Measurements from ENCODE around the gene RNF220.

RNF220 gene

DNA sequence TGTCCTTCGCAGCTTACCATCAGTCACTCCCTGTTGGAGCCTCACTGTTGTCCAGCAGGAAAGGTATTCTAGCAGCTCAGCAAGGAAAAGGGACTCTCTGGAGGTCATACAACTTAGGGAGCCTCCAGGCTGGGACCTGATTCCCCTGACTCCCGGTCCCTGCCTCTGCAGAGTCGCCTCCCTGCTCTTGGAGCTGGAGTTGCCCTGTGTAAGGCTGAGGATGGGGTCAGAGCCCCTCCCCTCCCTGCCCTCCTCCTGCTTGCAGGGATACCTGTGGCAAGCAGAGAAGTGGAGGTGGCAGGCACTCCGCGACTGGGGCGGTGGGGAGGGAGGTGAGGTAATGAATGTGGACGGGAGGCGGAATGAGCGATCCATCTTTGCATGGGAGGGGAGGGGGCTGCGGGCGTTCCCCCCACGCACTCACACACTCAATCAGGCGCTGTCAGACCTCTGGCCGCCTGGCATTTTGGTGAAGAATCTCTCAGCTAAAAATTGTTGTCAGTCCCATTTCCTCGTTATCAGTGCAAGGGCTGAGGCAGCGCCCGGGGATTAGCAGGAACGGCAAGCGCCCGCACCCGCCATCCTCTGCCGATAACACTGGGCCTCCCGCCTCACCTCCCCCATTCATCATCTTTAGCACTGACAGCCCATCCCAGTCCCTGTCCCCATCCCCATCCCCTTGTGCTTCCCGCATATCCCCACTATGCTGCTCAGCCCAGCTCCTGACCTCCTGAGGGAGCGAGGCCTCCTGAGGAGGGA, 204.9 kb downstream of the RNF220 start:
- no peak for DNase-seq (ENCODE audit: low spot score)
- TF ChIP-seq, protein P1, sequence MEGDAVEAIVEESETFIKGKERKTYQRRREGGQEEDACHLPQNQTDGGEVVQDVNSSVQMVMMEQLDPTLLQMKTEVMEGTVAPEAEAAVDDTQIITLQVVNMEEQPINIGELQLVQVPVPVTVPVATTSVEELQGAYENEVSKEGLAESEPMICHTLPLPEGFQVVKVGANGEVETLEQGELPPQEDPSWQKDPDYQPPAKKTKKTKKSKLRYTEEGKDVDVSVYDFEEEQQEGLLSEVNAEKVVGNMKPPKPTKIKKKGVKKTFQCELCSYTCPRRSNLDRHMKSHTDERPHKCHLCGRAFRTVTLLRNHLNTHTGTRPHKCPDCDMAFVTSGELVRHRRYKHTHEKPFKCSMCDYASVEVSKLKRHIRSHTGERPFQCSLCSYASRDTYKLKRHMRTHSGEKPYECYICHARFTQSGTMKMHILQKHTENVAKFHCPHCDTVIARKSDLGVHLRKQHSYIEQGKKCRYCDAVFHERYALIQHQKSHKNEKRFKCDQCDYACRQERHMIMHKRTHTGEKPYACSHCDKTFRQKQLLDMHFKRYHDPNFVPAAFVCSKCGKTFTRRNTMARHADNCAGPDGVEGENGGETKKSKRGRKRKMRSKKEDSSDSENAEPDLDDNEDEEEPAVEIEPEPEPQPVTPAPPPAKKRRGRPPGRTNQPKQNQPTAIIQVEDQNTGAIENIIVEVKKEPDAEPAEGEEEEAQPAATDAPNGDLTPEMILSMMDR (IDR thresholded peaks at IDR 0.05; ENCODE audit: extremely low read depth, missing control alignments) = no peak

DNA sequence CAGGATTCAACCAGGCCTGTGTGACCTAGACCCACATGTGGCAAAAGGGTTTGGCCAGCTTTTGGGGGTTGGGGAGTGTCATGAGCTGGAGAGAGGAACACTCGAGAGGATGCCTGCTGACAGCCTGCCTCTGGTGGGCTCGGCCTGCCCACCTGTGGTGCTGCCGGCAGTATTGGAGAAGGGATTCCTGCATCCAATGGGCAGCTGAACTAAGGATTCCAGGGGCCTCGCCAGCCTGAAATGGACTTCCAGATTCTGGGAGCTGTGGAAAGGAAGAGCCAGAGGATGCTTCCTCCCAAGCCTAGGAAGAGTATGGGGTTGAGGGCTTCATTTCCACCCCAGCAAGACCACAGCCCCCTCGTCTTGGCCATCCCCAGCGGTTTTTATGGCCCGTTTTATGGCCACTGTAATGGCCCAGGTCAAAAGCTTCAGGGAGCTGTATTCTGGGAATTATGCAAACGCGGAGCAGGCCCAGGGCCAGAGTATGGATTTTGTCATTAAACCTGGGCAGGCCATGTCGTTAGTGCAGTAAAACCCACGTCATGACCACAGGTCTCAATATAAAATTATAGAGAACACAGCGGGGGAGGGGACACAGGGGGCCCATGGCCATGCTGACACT, 205.6 kb downstream of the RNF220 start:
- TF ChIP-seq, protein P1 (IDR thresholded peaks at IDR 0.05; ENCODE audit: extremely low read depth, missing control alignments) = no peak

DNA sequence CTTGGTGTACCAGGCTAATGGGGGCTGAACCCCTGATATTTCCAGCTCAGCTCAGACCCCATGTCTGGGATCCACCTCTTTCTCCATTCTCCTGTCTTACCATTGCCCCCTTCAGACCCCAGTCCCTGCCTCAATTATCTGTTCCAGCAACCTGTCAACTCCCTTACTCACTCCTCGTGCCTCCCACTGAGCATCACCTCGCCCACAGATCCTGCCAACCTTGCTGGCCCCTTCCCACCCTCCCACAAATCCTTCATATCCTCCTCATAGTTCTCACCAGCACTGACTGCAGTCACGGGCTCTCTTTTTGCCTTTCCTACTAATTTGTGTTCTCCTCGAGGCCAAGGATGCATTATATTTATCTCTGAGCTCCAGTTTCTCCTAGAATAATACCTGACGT, 206.4 kb downstream of the RNF220 start:
- no peak for DNase-seq (ENCODE audit: low spot score)
- TF ChIP-seq, protein P1 (IDR thresholded peaks at IDR 0.05; ENCODE audit: extremely low read depth, missing control alignments) = no peak

More for the DNA sequence above, 205.6 kb downstream of the RNF220 start:
- no peak for DNase-seq (ENCODE audit: low spot score)

DNA sequence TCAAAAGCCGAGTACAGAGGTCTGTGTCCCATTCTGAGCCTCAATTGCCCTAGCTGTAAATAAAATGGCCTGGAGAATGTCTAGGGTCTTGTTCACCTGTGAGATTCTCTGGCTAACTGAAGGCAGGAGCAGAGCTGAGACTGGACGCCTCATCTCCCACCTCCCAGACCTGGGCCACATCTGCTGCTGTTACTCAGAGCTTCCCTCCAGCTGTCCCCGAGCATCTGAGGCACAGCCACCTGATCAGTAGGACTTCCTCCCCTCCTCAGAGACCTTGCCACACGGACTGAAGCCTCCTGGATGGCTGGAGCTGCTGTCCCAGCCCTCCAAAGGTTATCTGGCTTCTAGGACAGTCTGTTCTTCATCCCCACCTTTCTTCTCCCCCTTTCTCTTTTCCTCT, 206.8 kb downstream of the RNF220 start:
- TF ChIP-seq, protein P1 (IDR thresholded peaks at IDR 0.05; ENCODE audit: extremely low read depth, missing control alignments) = no peak
- no peak for DNase-seq (ENCODE audit: low spot score)

DNA sequence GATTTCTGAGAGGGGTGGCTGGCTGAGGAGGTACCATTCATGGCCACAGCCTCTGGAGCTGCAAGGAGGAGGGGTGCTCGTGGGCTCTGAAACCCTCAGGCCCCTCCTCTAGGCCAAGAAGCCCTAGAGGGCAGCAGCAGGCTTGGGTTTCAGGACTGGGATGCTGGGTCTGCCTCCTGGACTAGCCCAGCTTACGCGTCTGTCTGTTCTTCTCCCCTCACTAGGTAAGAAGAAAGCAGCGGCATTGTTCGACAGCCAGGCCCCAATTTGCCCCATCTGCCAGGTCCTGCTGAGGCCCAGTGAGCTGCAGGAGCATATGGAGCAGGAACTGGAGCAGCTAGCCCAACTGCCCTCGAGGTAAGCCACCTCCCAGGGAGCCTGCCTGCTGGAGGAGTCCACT, 208.9 kb downstream of the RNF220 start:
- TF ChIP-seq, protein P1 (IDR thresholded peaks at IDR 0.05; ENCODE audit: extremely low read depth, missing control alignments) = no peak
- DNase-seq (ENCODE audit: low spot score) = no peak

DNA sequence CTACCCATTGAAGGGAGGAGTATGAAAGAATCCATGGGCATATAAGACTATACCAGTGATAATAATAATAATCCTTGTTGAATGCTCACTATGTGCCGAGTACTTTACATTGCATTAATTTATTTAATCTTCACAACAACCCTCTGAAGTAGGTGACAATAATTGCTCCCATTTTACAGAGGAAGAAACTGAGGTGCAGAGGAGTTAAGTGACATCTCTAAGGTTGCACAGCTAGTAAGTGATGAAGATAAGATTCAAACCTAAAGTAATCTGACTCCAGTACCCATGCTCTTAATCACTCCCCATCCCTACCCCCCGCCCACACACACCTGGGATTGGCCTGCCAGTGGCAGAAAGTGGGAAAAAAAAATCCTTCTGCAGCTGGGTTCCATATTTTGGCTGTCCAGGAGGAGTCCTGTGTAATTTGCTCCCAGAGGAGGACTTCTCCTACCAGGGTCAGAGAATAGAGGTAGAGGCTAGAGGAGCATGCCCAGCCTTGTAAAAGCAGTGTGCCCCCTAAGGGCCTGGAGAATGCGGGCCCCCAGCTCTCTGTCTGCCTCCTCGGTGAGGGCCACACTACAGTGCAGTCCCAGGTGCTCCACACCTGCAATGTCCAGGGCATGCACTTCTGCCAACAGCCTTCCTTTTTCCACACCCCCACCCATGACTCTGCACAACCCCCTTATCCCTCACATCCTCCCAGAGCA, 211.4 kb downstream of the RNF220 start:
- DNase-seq (ENCODE audit: low spot score) = peak; percentile 35
- TF ChIP-seq, protein P1 (IDR thresholded peaks at IDR 0.05; ENCODE audit: extremely low read depth, missing control alignments) = no peak
